B cell (primary cell): ENCODE results near the gene STX8.

Source experiments
- CTCF ChIP-seq: fragments of 200-600 bp; IDR thresholded peaks from one replicate; pipeline ENCODE4 v1.8.0; 2022; ENCODE audit warnings: antibody characterized with exemption, mild to moderate bottlenecking
- EZH2 ChIP-seq: IDR thresholded peaks from 2 replicates; pipeline ENCODE4 v1.6.1; 2012; ENCODE audit warnings: borderline replicate concordance, low read depth, mild to moderate bottlenecking, moderate library complexity, low read length; ENCODE audit not compliant: insufficient read depth, poor library complexity, severe bottlenecking

- TF ChIP-seq CTCF (no peak), EZH2 (no peak)
These were observed 322.3 kb downstream of the STX8 start for GRCh38 chr17:9253308-9253707.
